ENCODE results near the gene HGFAC.
"Not testable (repeated sequence)": the region's sequence is repeated elsewhere in the genome, so short reads cannot be mapped to it uniquely, and the experiment has no call there.

The HGFAC gene

GRCh38 chr4:3444351-3445110 lies 2.8 kb downstream of the HGFAC start:
- no peak for FAIRE-seq

GRCh38 chr4:3445111-3445820 lies 3.5 kb downstream of the HGFAC start:
- FAIRE-seq: no peak

DNA sequence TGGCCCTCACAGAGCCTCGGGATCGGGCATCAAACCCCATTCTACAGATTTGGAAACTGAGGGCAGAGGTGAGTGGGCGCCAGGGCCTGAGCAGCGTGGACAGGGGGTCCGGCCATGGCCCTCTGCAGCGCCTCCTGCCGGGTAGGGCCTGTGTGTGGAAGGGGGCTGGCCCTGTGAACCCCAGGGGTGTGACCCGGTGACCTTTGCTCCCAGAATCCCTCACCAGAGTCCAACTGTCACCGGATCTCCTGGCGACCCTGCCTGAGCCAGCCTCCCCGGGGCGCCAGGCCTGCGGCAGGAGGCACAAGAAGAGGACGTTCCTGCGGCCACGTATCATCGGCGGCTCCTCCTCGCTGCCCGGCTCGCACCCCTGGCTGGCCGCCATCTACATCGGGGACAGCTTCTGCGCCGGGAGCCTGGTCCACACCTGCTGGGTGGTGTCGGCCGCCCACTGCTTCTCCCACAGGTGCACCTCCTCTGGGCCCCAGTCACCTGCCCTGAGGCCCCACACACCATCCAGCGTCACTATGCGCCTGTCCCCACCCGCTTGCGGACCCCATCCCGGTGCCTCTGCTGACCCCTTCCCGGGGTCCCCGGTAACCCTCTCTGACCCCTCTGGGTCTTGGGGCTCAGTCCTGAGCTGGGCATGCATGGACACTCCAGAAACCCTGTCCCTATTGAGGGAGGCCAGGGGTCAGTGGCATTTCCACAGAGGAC lies 4.2 kb downstream of the HGFAC start:
- no peak for FAIRE-seq

DNA sequence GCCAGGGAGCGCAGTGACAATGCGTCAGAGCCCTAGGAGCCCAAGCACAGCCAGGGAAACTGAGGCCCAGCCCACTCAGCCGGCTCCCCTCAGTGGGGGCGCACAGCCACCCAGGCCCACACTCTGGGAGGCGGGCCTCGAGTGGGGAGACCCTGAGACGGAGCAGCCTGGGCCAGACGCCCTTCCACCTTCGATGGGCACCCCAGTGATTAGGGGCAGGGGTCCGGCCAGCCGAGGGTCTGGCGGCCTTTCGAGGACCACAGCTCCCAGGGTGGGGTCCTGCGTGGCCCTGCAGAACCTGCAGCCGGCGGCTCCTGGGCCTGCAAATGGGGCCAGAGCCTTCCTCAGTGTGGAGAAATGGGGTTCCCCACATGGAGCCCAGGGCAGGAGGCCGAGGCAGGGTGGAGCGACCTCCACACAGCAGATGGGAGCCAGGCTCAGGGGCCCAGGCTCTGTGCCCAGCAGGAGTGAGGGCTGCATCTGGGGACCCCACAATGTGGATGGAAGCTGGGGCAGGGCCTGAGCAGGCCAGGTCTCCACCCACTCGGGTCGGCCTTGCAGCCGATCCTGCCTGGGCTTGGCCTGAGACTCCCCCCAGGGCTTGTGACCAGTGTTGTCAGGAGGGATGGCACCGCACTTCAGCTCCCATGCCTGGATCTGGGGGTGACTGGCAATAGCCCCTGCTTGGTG lies 5.0 kb downstream of the HGFAC start:
- FAIRE-seq: no peak

DNA sequence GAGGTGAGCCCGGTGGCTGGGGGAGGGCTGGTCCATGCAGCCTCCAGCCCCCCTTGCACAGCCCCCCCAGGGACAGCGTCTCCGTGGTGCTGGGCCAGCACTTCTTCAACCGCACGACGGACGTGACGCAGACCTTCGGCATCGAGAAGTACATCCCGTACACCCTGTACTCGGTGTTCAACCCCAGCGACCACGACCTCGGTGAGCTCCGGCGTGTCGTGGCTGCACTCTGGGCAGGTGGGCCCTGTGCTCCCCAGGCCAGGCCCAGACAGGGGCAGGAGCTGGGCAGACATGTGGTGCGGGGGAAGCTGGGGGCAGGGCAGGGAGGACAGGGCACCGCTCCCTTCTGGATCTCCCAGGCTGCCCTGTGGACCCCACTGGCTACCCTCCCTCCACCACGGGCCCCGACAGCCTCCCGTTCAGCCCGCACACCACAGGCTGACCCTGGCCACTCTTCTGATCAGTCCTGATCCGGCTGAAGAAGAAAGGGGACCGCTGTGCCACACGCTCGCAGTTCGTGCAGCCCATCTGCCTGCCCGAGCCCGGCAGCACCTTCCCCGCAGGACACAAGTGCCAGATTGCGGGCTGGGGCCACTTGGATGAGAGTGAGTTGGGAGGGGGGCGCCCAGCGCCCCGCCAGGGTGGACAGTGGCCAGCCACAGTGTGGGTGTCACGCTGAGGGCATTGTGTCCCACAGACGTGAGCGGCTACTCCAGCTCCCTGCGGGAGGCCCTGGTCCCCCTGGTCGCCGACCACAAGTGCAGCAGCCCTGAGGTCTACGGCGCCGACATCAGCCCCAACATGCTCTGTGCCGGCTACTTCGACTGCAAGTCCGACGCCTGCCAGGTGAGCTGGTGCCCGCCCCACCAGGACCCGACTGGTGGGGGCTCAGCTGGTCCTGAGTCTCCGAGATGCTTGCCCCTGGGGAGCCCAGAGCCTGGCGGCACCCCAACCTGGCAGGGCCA lies 5.9 kb downstream of the HGFAC start:
- no peak for FAIRE-seq

DNA sequence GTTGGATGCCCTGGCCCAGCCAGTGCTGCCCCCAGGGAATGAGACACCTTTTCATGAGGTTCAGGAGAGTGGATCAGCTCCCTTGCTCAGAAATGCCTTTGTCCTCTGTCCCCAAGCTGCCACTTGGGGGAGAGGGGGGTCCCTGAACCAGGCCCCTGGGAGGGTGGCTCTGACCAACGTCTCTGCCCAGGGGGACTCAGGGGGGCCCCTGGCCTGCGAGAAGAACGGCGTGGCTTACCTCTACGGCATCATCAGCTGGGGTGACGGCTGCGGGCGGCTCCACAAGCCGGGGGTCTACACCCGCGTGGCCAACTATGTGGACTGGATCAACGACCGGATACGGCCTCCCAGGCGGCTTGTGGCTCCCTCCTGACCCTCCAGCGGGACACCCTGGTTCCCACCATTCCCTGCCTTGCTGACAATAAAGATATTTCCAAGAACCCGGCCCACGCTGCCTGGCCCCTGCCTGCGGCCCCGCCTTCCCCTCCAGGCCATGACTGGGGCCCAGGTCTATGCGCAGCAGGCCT lies 7.3 kb downstream of the HGFAC start:
- FAIRE-seq: no peak

- no peak for FAIRE-seq
Measured at GRCh38 chr4:3449574-3450534, 8.1 kb downstream of the HGFAC start.

- FAIRE-seq: no peak
Measured at GRCh38 chr4:3450643-3451042, 8.9 kb downstream of the HGFAC start.

DNA sequence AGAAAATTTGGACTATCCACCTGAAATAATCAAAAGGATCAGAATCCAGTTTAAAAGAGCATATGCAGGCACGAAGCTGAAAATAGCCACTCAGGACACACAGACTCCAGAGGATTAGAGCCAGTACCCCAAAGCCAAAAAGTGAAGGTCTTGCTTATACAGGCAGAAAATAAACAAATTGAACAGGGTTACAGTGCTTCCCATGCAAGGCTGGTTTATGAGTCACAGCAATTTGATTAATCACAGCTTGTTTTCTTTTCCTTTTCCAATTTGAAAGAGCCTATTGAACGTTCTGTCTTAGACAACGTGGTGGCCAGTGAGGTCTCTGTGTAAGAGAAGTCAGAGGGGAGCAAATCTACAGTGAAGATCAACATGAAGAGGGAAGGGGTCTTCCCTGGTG lies 10.2 kb downstream of the HGFAC start:
- FAIRE-seq: no peak

DNA sequence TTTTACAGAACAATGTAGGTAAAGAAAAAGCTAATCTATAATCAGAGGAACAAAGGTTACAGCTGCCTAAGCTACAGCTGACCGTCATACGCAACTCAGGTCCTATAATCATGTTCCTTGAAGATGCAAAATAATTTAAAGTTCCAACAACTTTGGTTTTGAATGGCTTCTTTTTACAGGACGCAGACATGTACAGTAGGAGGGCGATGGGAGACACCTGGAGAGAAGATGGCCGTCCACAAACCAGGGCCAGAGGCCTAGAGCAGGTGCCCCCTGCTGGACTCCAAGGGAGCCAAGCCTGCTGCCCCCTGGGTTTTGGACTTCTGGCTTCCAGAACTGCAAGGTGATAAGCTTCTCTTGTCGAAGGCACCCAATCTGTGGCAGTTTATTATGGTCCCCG lies 10.6 kb downstream of the HGFAC start:
- no peak for FAIRE-seq

- FAIRE-seq: not testable (repeated sequence)
Measured at GRCh38 chr4:3455596-3455995, 13.8 kb downstream of the HGFAC start.

GRCh38 chr4:3458371-3458770 lies 16.6 kb downstream of the HGFAC start:
- no peak for FAIRE-seq

- not testable (repeated sequence) for FAIRE-seq
Measured at GRCh38 chr4:3459156-3459555, 17.4 kb downstream of the HGFAC start.

DNA sequence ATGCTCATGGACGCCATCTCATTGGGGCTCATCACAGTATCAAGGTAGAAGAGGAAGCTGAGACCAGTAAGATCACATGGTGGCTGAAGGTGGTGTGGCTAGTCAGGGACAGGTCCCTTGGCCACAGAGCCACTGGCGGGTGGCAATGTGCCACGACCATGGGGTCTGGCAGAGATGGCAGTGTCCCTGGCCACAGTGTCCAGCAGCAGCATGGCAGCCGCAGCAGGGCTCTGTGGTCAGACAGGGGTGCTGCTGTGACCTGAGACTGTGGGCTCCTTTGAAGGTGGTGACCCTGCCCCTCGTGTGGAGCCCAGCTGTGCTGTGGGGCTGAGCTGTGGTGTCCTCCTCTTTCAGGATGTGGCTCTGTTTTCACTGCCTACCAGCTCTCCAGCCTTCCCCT lies 19.2 kb downstream of the HGFAC start:
- no peak for FAIRE-seq

DNA sequence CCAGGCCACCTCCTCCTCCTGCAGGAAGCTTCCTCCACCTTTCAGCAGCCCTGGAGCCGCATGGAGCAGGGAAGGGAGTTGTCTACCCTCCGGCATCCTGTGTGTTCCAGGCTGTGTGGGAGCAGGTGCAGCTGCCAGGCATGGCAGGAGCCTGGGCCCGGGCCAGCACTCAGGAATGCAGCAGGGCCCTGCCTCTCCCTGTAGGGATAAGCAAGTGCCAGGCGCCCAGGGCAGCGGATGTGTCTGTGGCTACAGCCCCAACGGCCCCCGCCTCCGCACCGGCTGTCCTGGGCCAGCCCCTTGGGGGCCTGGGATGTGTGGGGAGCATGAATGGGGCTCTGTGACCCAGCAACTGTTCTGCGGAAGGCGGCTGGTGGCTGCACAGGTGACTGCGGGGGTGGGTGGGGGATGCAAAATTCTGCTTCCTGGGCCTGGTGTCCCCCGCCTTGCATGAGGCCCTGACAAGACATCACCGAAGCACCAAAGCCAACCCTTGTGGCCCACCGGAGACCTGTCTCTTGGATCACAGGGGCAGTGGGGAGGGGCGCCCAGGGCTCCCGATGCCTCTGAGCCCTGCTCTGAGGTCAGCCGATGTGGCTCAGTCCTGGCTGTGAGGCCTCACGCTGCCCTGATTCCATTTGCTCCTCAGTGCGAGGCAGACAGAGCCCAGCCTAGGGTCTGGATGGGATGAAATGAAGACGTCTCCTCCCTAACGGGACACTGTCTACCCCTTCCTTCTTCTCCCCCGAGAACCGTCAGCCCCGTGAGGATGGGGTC lies 19.9 kb downstream of the HGFAC start:
- no peak for FAIRE-seq

- FAIRE-seq: no peak
Measured at GRCh38 chr4:3462321-3462789, 20.6 kb downstream of the HGFAC start.

DNA sequence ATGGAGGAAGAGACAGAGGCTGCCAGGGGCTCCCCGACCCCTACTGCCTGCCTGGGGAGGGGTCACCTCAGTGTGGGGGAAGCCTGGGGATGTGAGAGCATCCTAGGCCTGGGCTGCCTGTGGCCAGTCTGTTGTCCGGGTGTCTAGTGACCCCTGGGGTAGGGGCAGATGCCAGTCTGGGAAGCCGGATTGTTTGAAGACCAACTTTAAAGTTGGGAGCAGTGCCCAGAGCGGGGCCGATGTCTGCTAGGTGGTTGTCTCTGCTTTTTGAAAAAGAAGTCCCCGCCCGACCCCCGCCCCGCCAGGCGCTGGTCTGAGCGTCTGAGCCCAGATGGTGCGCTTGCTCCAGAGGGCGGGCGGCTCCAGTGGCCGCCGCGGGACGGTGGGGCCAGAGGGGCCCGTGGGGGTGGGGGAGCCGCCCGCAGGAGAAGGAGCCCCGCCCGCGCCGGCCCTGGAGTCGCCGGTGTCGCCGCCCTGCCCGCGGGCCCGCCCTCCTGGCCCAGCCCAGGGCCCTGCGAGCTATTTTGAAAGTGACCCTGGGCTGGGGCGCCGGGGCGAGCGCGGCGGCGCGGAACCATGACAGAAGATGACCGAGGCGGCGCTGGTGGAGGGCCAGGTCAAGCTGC lies 21.1 kb downstream of the HGFAC start, which contains the start of gene DOK7:
Gene DOK7, plus strand, starts transcription at position 517 of the 626 bp plus-strand sequence. Its CDS starts 70 bp downstream, at position 587.
- FAIRE-seq: no peak

DNA sequence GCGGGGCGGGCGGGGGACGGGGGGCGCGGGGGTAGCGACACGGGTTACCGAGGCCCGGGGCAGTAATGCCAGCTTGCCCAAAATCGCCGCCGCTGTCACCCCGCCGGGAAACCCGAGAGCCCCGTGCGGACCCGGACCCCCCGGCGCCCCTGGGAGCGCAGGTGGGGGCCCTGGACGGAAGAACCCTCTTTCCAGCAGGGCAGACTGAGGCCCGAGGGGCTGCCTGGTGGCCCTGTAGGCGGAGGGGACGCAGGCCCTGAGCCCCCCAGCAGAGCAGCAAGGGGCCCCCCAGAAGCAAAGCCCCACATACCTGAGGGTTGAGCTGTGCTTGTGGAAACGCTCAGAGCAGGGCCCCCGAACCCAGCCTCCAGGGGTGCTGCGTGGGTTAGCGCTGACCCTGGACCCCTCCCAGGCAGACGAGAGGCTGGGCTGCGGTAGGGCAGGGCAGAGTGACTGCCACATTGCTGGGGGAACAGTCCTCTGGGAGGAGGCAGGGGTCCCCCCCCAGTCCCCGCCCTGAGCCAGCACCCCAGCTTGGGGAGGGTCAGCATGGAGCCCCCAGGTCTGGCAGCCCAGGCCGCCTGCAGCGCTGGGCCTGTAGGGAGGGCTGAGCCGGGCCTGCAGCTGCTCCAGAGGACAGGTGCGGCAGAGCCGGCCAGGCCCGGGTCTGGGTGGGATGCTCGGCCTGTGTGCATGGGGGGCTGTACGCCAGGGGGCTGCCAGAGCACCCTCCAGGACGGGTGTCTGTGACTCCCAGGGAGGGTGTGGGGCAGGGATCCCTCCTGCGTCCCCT lies 22.0 kb downstream of the HGFAC start:
- no peak for FAIRE-seq

All from TTC549 (cell line).